ENCODE measurements around the gene HYOU1. TPM values are rescaled to one million over a fixed set of nuclear protein-coding genes. Genes with fewer than 3 reads are reported as not detected.
A peak's percentile ranks its signal among the peaks of the same experiment; 100 is the strongest.
"Not testable (repeated sequence)": the region's sequence is repeated elsewhere in the genome, so short reads cannot be mapped to it uniquely, and the experiment has no call there.

Gene HYOU1
- 103 to 170 TPM (median 119 TPM) in 3 replicates for polyA plus RNA-seq
- 85.0 TPM for polyA plus RNA-seq (2011; ENCODE audit: low read depth)
- 39.4 and 45.4 TPM in 2 replicates for polyA plus RNA-seq (2011; cell fraction: cytosol; rRNA removed)
- polyA plus RNA-seq (2011; cell fraction: nucleus; rRNA removed): 273 and 306 TPM in 2 replicates
- 50.1 and 123 TPM in 2 replicates for polyA plus RNA-seq (2012; ENCODE audit: low replicate concordance)
- polyA minus RNA-seq: 192 to 294 TPM (median 194 TPM) in 3 replicates
- 56.6 TPM for polyA minus RNA-seq (2011; cell fraction: cytosol; rRNA and poly(A)+ RNA removed)
- polyA minus RNA-seq (2011; cell fraction: nucleus; rRNA and poly(A)+ RNA removed): 119 and 178 TPM in 2 replicates

GRCh38 chr11:119057000-119057769 is at the start of gene HYOU1:
HYOU1 (minus strand) TSS chr11:119057205; CDS start chr11:119056160, 1,045 bp downstream.
- dilution Hi-C loops (cut with MboI; ENCODE audit: extremely low pct_ligation_motif_present, low sequenced_read_pairs): no loop called here
- Histone ChIP-seq H3K27me3 (ENCODE audit: control insufficient read depth, extremely low read depth, insufficient read depth, low read length) (no peaks in the 10 kb centered on the region), H2AFZ (ENCODE audit: control insufficient read depth, low read length) (peak within 1 kb of the TSS; percentile 73), H3K36me3 (ENCODE audit: control insufficient read depth in 2 of 2, extremely low read depth in 1 of 2, insufficient read depth in 2 of 2, low read length in 2 of 2) (peaks cover 25 to 32% of the 10 kb centered on the region in 2 experiments), H3K27ac (ENCODE audit: control insufficient read depth, insufficient read depth, low read length) (peak within 1 kb of the TSS; percentile 82), H3K9me1 (ENCODE audit: control insufficient read depth, extremely low read depth, insufficient read depth, low read length) (no peaks in the 10 kb centered on the region), H3K4me2 (ENCODE audit: control insufficient read depth, extremely low read depth, insufficient read depth, low read depth, low read length) (peak within 1 kb of the TSS; percentile 89), H3K9ac (ENCODE audit: control insufficient read depth, extremely low read depth, insufficient read depth, low read length) (peak within 1 kb of the TSS; percentile 87), H3K4me3 (ENCODE audit: control insufficient read depth in 2 of 3, extremely low read depth in 1 of 3, insufficient read depth in 2 of 3, low read depth in 1 of 3, low read length in 3 of 3) (peak within 1 kb of the TSS; percentile 90 to 92 (median 92)), H3K9me3 (ENCODE audit: control insufficient read depth, low read depth, low read length) (no peaks in the 10 kb centered on the region), H3K4me1 (ENCODE audit: control insufficient read depth, extremely low read depth, insufficient read depth, low read length) (peaks cover 14% of the 10 kb centered on the region), H4K20me1 (ENCODE audit: control insufficient read depth, extremely low read depth, insufficient read depth, low read length) (peaks cover 4% of the 10 kb centered on the region), H3K79me2 (ENCODE audit: control insufficient read depth, insufficient read depth, low read length) (peaks cover 38% of the 10 kb centered on the region)
- FAIRE-seq: no peak
- peak; percentile 74 for DNase-seq (ENCODE audit: low read depth, low spot score)
- TF ChIP-seq EZH2 (IDR thresholded peaks at IDR 0.05; ENCODE audit: low read length): no peak
- TF ChIP-seq CTCF (optimal IDR thresholded peaks at IDR 0.05 in 1 of 3, IDR thresholded peaks at IDR 0.05 in 1 of 3, conservative IDR thresholded peaks at IDR 0.05 in 1 of 3; ENCODE audit: extremely low read depth in 1 of 3, insufficient read depth in 2 of 3, low read length in 3 of 3): peak in 2 of 3 experiments; percentile 19 to 34

GRCh38 chr11:119103793-119104192 is 46.8 kb upstream of the HYOU1 start:
- no peak for TF ChIP-seq CTCF (optimal IDR thresholded peaks at IDR 0.05 in 1 of 3, IDR thresholded peaks at IDR 0.05 in 1 of 3, conservative IDR thresholded peaks at IDR 0.05 in 1 of 3; ENCODE audit: extremely low read depth in 1 of 3, insufficient read depth in 2 of 3, low read length in 3 of 3)
- no peak for TF ChIP-seq EZH2 (IDR thresholded peaks at IDR 0.05; ENCODE audit: low read length)
- Histone ChIP-seq H3K9ac (ENCODE audit: control insufficient read depth, extremely low read depth, insufficient read depth, low read length) (no peak overlapping the region), H3K4me2 (ENCODE audit: control insufficient read depth, extremely low read depth, insufficient read depth, low read depth, low read length) (no peak overlapping the region), H3K4me3 (ENCODE audit: control insufficient read depth in 2 of 3, extremely low read depth in 1 of 3, insufficient read depth in 2 of 3, low read depth in 1 of 3, low read length in 3 of 3) (no peak overlapping the region), H3K79me2 (ENCODE audit: control insufficient read depth, insufficient read depth, low read length) (peaks cover 28% of the 10 kb centered on the region), H3K27me3 (ENCODE audit: control insufficient read depth, extremely low read depth, insufficient read depth, low read length) (no peaks in the 10 kb centered on the region), H3K4me1 (ENCODE audit: control insufficient read depth, extremely low read depth, insufficient read depth, low read length) (peaks cover 39% of the 10 kb centered on the region), H3K9me1 (ENCODE audit: control insufficient read depth, extremely low read depth, insufficient read depth, low read length) (peaks cover 5% of the 10 kb centered on the region), H3K9me3 (ENCODE audit: control insufficient read depth, low read depth, low read length) (no peaks in the 10 kb centered on the region), H2AFZ (ENCODE audit: control insufficient read depth, low read length) (no peak overlapping the region), H4K20me1 (ENCODE audit: control insufficient read depth, extremely low read depth, insufficient read depth, low read length) (no peaks in the 10 kb centered on the region), H3K27ac (ENCODE audit: control insufficient read depth, insufficient read depth, low read length) (no peak overlapping the region), H3K36me3 (ENCODE audit: control insufficient read depth in 2 of 2, extremely low read depth in 1 of 2, insufficient read depth in 2 of 2, low read length in 2 of 2) (no peaks in the 10 kb centered on the region)
- FAIRE-seq (no peak), DNase-seq (ENCODE audit: low read depth, low spot score) (no peak)
- dilution Hi-C loops (cut with MboI; ENCODE audit: extremely low pct_ligation_motif_present, low sequenced_read_pairs): no loop called here

GRCh38 chr11:119103161-119103664 is 46.2 kb upstream of the HYOU1 start:
- FAIRE-seq: not testable (repeated sequence)
- H2AFZ ChIP-seq (ENCODE audit: control insufficient read depth, low read length): peak overlapping the region; percentile 77

More at GRCh38 chr11:119103161-119103664, 46.2 kb upstream of the HYOU1 start:
- peaks cover 33% of the 10 kb centered on the region for H3K4me1 ChIP-seq (ENCODE audit: control insufficient read depth, extremely low read depth, insufficient read depth, low read length)
- H3K9me3 ChIP-seq (ENCODE audit: control insufficient read depth, low read depth, low read length); H4K20me1 ChIP-seq (ENCODE audit: control insufficient read depth, extremely low read depth, insufficient read depth, low read length); DNase-seq (ENCODE audit: low read depth, low spot score); H3K9me1 ChIP-seq (ENCODE audit: control insufficient read depth, extremely low read depth, insufficient read depth, low read length); H3K27me3 ChIP-seq (ENCODE audit: control insufficient read depth, extremely low read depth, insufficient read depth, low read length); H3K36me3 ChIP-seq (ENCODE audit: control insufficient read depth in 2 of 2, extremely low read depth in 1 of 2, insufficient read depth in 2 of 2, low read length in 2 of 2); H3K4me3 ChIP-seq (ENCODE audit: control insufficient read depth in 2 of 3, extremely low read depth in 1 of 3, insufficient read depth in 2 of 3, low read depth in 1 of 3, low read length in 3 of 3); dilution Hi-C loops (cut with MboI; ENCODE audit: extremely low pct_ligation_motif_present, low sequenced_read_pairs): not testable (repeated sequence)
- H3K79me2 ChIP-seq (ENCODE audit: control insufficient read depth, insufficient read depth, low read length): peaks cover 23% of the 10 kb centered on the region
- H3K27ac ChIP-seq (ENCODE audit: control insufficient read depth, insufficient read depth, low read length): peak overlapping the region; percentile 99
- peak overlapping the region; percentile 97 for H3K4me2 ChIP-seq (ENCODE audit: control insufficient read depth, extremely low read depth, insufficient read depth, low read depth, low read length)
- peak overlapping the region; percentile 91 for H3K9ac ChIP-seq (ENCODE audit: control insufficient read depth, extremely low read depth, insufficient read depth, low read length)
